Psoas muscle (tissue), 8 donors: Measurements from ENCODE around the gene PTPN1. TPM values are rescaled to one million over a fixed set of nuclear protein-coding genes. Genes with fewer than 3 reads are reported as not detected.

Experiments
- ATAC-seq, 4 donors: fragments of 200-7000 bp; cut with Tn5 transposase; one replicate each; pipeline ENCODE4 v1.9.1; 2020; ENCODE audit warnings: moderate library complexity in 3 of 4, mild to moderate bottlenecking in 2 of 4
- DNase-seq, 2 donors: peaks; one replicate each; pipeline ENCODE4 v3.0.0-alpha.2; 2020
- H3K27ac ChIP-seq: fragments of 200-600 bp; one replicate; pipeline ENCODE4 v1.8.0; 2022
- H3K27me3 ChIP-seq, 3 donors: fragments of 200-600 bp in 1 of 3; one replicate each; pipeline versions ENCODE4 v1.6.1 to v1.8.0; 2013 to 2022; ENCODE audit warnings: low read length in 2 of 3, mild to moderate bottlenecking in 2 of 3, moderate library complexity in 1 of 3; ENCODE audit not compliant: insufficient read depth in 3 of 3
- H3K36me3 ChIP-seq, 2 donors: fragments of 200-600 bp in 1 of 2; one replicate each; pipeline versions ENCODE4 v1.6.1 to v1.8.0; 2013 to 2022; ENCODE audit warnings: low read depth in 1 of 2, mild to moderate bottlenecking in 1 of 2, moderate library complexity in 1 of 2; ENCODE audit not compliant: insufficient read depth in 1 of 2
- H3K4me1 ChIP-seq: fragments of 200-600 bp; one replicate; pipeline ENCODE4 v1.8.0; 2022
- H3K4me3 ChIP-seq: fragments of 200-600 bp; one replicate; pipeline ENCODE4 v1.8.0; 2022; ENCODE audit warnings: mild to moderate bottlenecking
- H3K9me3 ChIP-seq: fragments of 200-600 bp; one replicate; pipeline ENCODE4 v1.8.0; 2022
- CTCF ChIP-seq: fragments of 200-600 bp; IDR thresholded peaks from one replicate; pipeline ENCODE4 v1.8.0; 2022; ENCODE audit warnings: antibody characterized with exemption
- WGBS, 3 donors: extraction: QIAGEN DNeasy Blood & Tissue Kit; methylation state at CpG; one replicate each; pipeline versions ENCODE4 v1.1.6 to v1.1.7; 2013; 5-methylcytosine and 5-hydroxymethylcytosine counted together
- intact Hi-C, 2 donors: fragments of 100-400 bp; cut with DNase I; formaldehyde crosslinking; loops; one replicate each; pipeline versions ENCODE4 v1.11.0 to v1.14.2; 2022
- polyA plus RNA-seq, 3 donors: library from polyadenylated mRNA; stranded (reverse); fragments of 200-250 nt; gene quantifications; one replicate each; pipeline ENCODE4 v1.2.3, GENCODE V29; 2013
- total RNA-seq, 4 donors: library from RNA; stranded (reverse); fragmentation: NEBNext Ultra II Directional in 2 of 4; extraction: Animal tissue kit (Norgen Biotek cat#: 25700) in 2 of 4; gene quantifications; one replicate each; pipeline versions ENCODE4 v1.2.1 to v1.2.4, GENCODE V29; 2021 to 2023
- donor health status: healthy with polysubstance abuse.
- donor health status: DM: no; HTN: no; CAD: no; lungs with moderate emphysema.
- donor health status: Bipolar disorder and iron deficiency.
- donor health status: healthy.
- donor health status: DM: yes; HTN: yes; CAD: no.
- donor health status: DM: no; HTN: no; CAD: no.
- donor health status: DM: no; HTN: no; CAD: no.
- donor health status: DM: yes; HTN: yes; CAD: no.

Gene PTPN1
- total and polyA plus RNA-seq, 7 donors: 28.7 to 112 (median 46.1) TPM

DNA sequence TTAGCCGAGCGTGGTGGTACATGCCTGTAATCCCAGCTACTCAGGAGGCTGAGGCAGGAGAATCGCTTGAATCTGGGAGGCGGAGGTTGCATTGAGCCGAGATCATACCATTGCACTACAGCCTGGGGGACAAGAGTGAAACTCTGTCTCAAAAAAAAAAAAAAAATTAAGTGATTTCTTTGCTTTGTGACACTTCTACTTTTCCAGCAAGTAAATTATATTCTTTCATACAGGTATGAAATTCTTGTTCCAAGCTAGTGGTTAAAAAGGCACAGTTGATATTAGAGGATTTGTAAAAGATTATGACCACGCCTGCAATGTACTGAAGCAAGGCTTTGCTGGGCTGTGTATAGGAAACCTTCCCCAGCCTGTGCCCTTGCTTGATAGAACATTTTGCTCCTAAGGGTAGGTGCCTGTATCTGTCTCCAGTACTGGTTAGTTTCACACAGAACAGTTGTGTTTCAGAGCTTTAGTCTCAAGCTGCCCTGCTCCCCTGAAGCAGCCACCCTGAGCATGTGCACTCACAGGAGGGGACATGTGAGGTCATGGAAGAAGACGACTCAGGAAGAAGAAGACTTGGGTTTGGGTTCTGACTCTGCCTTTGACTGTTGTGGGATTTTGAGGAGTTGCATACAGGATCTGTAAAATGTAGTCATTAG lies 10.2 kb downstream of the PTPN1 start:
- Histone ChIP-seq H3K36me3 (peaks cover 0 to 4% of the 10 kb centered on the region in 2 donors), H3K4me1 (peaks cover 83% of the 10 kb centered on the region), H3K4me3 (no peak overlapping the region), H3K9me3 (no peaks in the 10 kb centered on the region), H3K27ac (no peak overlapping the region), H3K27me3 (no peaks in the 10 kb centered on the region)
- intact Hi-C loops: no loop called here
- ATAC-seq (peak in 2 of 4 donors; percentile 9 to 20), DNase-seq (no peak)
- no peak for TF ChIP-seq CTCF
- 84 to 97% (median 88%) methylated on average over 7 of the region's 7 CpGs for WGBS, 3 donors

GRCh38 chr20:50521221-50522052 lies 11.3 kb downstream of the PTPN1 start:
- H3K9me3 ChIP-seq: no peaks in the 10 kb centered on the region
- peaks cover 0 to 4% of the 10 kb centered on the region in 2 donors for H3K36me3 ChIP-seq
- no peak overlapping the region for H3K27ac ChIP-seq
- ATAC-seq (no peak), DNase-seq (no peak)
- intact Hi-C loops: no loop called here
- H3K4me1 ChIP-seq: peaks cover 77% of the 10 kb centered on the region
- 89 to 93% (median 90%) methylated on average over 7 of the region's 7 CpGs for WGBS, 3 donors
- H3K27me3 ChIP-seq: no peaks in the 10 kb centered on the region
- no peak for TF ChIP-seq CTCF
- no peak overlapping the region for H3K4me3 ChIP-seq

DNA sequence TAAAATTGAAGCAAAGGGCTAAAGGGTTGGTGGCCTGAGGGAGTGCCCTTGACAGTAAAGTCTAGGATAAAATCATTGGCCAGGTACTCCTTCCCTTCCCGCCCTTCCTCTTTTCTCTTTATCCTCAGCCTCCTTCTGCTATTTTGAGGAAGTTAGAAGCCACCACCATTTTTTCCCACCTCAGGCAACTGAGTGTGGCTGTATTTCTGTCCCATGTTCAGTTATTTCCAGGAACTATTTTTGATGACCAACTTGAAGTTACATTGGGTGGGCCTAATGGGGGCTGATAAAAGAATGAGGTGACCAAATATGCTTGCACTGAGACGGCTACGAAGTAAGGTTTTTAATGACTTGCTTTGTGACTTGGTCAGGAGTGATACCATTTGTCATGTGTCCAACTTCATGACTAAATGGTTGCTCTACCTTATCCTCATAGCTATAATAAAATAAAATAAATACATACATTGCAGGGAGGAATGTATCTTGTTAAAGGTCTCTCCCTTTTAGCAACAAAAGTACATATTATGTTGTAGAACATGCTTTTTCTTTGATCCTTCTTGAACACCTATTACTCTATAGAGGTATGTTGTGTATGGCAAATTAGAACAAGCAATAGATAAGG lies 12.0 kb downstream of the PTPN1 start:
- Histone ChIP-seq H3K4me3 (no peak overlapping the region), H3K4me1 (peaks cover 77% of the 10 kb centered on the region), H3K27ac (no peak overlapping the region), H3K27me3 (no peaks in the 10 kb centered on the region), H3K9me3 (no peaks in the 10 kb centered on the region), H3K36me3 (peaks cover 0 to 4% of the 10 kb centered on the region in 2 donors)
- WGBS, 3 donors: 82 to 90% (median 84%) methylated on average over 3 of the region's 3 CpGs
- intact Hi-C loops: no loop called here
- ATAC-seq: no peak
- TF ChIP-seq CTCF: no peak
- no peak for DNase-seq

DNA sequence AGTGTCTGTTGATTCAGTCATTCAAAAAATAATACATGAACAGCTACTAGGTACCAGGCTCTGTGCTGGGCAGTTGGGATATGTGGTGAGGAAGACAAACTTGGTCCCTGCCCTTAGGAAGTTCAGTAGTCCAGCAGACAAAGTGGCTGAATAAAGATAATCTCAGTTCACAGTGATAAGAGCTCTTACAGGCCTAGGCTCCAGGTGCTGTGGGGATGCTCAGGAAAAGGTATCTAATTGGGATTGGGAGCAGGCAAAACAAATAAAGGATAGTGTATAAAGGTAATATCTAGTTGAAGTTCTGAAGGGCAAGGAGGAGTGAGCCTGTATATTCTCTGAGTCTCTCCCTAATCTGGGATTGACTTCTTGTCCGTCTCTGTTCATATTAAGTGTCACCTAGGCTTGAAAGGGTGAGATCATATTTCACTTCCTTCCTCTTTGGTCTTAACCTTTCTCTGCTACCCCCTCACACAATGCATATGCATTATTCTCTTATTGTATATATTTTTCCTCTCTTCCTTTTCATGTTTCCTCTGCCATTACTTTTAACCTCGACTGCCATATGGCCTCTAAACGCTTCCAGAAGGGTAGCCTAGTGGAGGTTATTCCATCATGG lies 13.5 kb downstream of the PTPN1 start:
- WGBS, 3 donors: 53 to 63% (median 58%) methylated on average over 3 of the region's 3 CpGs
- H3K9me3 ChIP-seq: no peaks in the 10 kb centered on the region
- DNase-seq: no peak
- peaks cover 72% of the 10 kb centered on the region for H3K4me1 ChIP-seq
- no peak overlapping the region for H3K27ac ChIP-seq
- ATAC-seq: no peak
- H3K36me3 ChIP-seq: peaks cover 0 to 4% of the 10 kb centered on the region in 2 donors
- intact Hi-C loops: no loop called here
- no peaks in the 10 kb centered on the region for H3K27me3 ChIP-seq
- H3K4me3 ChIP-seq: no peak overlapping the region
- no peak for TF ChIP-seq CTCF
